ENCODE data around the gene FRAS1. TPM values are rescaled to one million over a fixed set of nuclear protein-coding genes. Genes with fewer than 3 reads are reported as not detected.

Gene FRAS1
- total and polyA plus RNA-seq, 2 donors (not counting 1 experiment from before 2014, with no cell fraction given): 0.03 to 0.12 TPM

GRCh38 chr4:78484574-78484973, 427.5 kb downstream of the FRAS1 start:
- POLR2A ChIA-PET: no interaction called here
- no peak overlapping the region for H3K27ac ChIP-seq (ENCODE audit: low read length in 2 of 2)

GRCh38 chr4:78493731-78494130, 436.6 kb downstream of the FRAS1 start:
- no peaks in the 10 kb centered on the region for H3K4me1 ChIP-seq (ENCODE audit: control insufficient read depth in 2 of 2, insufficient read depth in 2 of 2, low read length in 2 of 2)
- ATAC-seq (ENCODE audit: low read depth) (no peak), DNase-seq (no peak)
- no peak overlapping the region for H2AFZ ChIP-seq (ENCODE audit: insufficient read depth, low read depth, low read length, poor library complexity, severe bottlenecking)
- Mint-ChIP-seq H3K9me3 (ENCODE audit: insufficient read depth) (peaks cover 2% of the 10 kb centered on the region), H3K4me1 (no peaks in the 10 kb centered on the region), H3K27ac (no peak overlapping the region), H3K27me3 (peaks cover 19% of the 10 kb centered on the region), H3K4me3 (no peak overlapping the region)
- CTCF ChIA-PET: no interaction called here
- H3K4me2 ChIP-seq (replicated peaks; ENCODE audit: low read depth, low read length, poor library complexity, severe bottlenecking): no peak overlapping the region
- H3K27me3 ChIP-seq (replicated peaks in 1 of 4; ENCODE audit: control extremely low read depth in 1 of 4, control insufficient read depth in 3 of 4, insufficient read depth in 4 of 4, low read length in 3 of 4): no peaks in the 10 kb centered on the region
- H3K9me3 ChIP-seq (ENCODE audit: control extremely low read depth in 1 of 3, control insufficient read depth in 2 of 3, insufficient read depth in 1 of 3, low read length in 2 of 3): no peaks in the 10 kb centered on the region
- POLR2A ChIA-PET: no interaction called here
- H3K4me3 ChIP-seq (ENCODE audit: control extremely low read depth in 1 of 5, extremely low read depth in 1 of 5, insufficient read depth in 1 of 5, low read depth in 2 of 5, low read length in 4 of 5): no peak overlapping the region
- H4K20me1 ChIP-seq (ENCODE audit: control insufficient read depth, insufficient read depth, low read length, poor library complexity, severe bottlenecking): no peaks in the 10 kb centered on the region
- H3K9ac ChIP-seq (ENCODE audit: low read length): no peak overlapping the region
- H3K79me2 ChIP-seq (ENCODE audit: control insufficient read depth, insufficient read depth, low read length): no peaks in the 10 kb centered on the region
- H3K36me3 ChIP-seq (replicated peaks in 1 of 2; ENCODE audit: control extremely low read depth in 1 of 2, control insufficient read depth in 1 of 2, extremely low read depth in 1 of 2, insufficient read depth in 2 of 2, low read length in 1 of 2): no peaks in the 10 kb centered on the region
- H3K27ac ChIP-seq (ENCODE audit: low read length in 2 of 2): no peak overlapping the region
- TF ChIP-seq EZH2 (IDR thresholded peaks at IDR 0.05; ENCODE audit: borderline replicate concordance, insufficient read depth, low read depth, low read length, poor library complexity, severe bottlenecking) (no peak), CTCF (IDR thresholded peaks at IDR 0.05) (no peak)
- intact Hi-C loops (cut with micrococcal nuclease): no loop called here

More at GRCh38 chr4:78484574-78484973, 427.5 kb downstream of the FRAS1 start:
- intact Hi-C loops (cut with micrococcal nuclease): no loop called here
- H2AFZ ChIP-seq (ENCODE audit: insufficient read depth, low read depth, low read length, poor library complexity, severe bottlenecking): no peak overlapping the region
- no peak for ATAC-seq (ENCODE audit: low read depth)
- H4K20me1 ChIP-seq (ENCODE audit: control insufficient read depth, insufficient read depth, low read length, poor library complexity, severe bottlenecking): no peaks in the 10 kb centered on the region
- no peaks in the 10 kb centered on the region for H3K4me1 ChIP-seq (ENCODE audit: control insufficient read depth in 2 of 2, insufficient read depth in 2 of 2, low read length in 2 of 2)
- no peaks in the 10 kb centered on the region for H3K27me3 ChIP-seq (replicated peaks in 1 of 4; ENCODE audit: control extremely low read depth in 1 of 4, control insufficient read depth in 3 of 4, insufficient read depth in 4 of 4, low read length in 3 of 4)
- H3K9me3 ChIP-seq (ENCODE audit: control extremely low read depth in 1 of 3, control insufficient read depth in 2 of 3, insufficient read depth in 1 of 3, low read length in 2 of 3): no peaks in the 10 kb centered on the region
- H3K27me3 Mint-ChIP-seq: peaks cover 19% of the 10 kb centered on the region
- no peak overlapping the region for H3K4me3 ChIP-seq (ENCODE audit: control extremely low read depth in 1 of 5, extremely low read depth in 1 of 5, insufficient read depth in 1 of 5, low read depth in 2 of 5, low read length in 4 of 5)
- no peak for DNase-seq
- no peaks in the 10 kb centered on the region for H3K79me2 ChIP-seq (ENCODE audit: control insufficient read depth, insufficient read depth, low read length)
- WGBS (ENCODE audit: insufficient coverage): no CpG with 5 or more reads among the region's 2 CpGs
- H3K36me3 ChIP-seq (replicated peaks in 1 of 2; ENCODE audit: control extremely low read depth in 1 of 2, control insufficient read depth in 1 of 2, extremely low read depth in 1 of 2, insufficient read depth in 2 of 2, low read length in 1 of 2): no peaks in the 10 kb centered on the region
- no peak overlapping the region for H3K4me3 Mint-ChIP-seq
- H3K9ac ChIP-seq (ENCODE audit: low read length): no peak overlapping the region
- CTCF ChIA-PET: no interaction called here
- no peak overlapping the region for H3K4me2 ChIP-seq (replicated peaks; ENCODE audit: low read depth, low read length, poor library complexity, severe bottlenecking)
- TF ChIP-seq CTCF (IDR thresholded peaks at IDR 0.05): no peak
- no peak for TF ChIP-seq EZH2 (IDR thresholded peaks at IDR 0.05; ENCODE audit: borderline replicate concordance, insufficient read depth, low read depth, low read length, poor library complexity, severe bottlenecking)
- no peaks in the 10 kb centered on the region for H3K9me3 Mint-ChIP-seq (ENCODE audit: insufficient read depth)
- no peaks in the 10 kb centered on the region for H3K4me1 Mint-ChIP-seq
- no peak overlapping the region for H3K27ac Mint-ChIP-seq
